HCT116 (cell line): ENCODE data around the gene INPP1. TPM values are rescaled to one million over a fixed set of nuclear protein-coding genes. Genes with fewer than 3 reads are reported as not detected.

Experiments
- ATAC-seq: fragments of 200-7000 bp; cut with Tn5 transposase; 2 replicates; pipeline ENCODE4 v1.9.1; 2020; ENCODE audit warnings: mild to moderate bottlenecking, moderate library complexity
- BruUV-seq: library from RNA; stranded (reverse); fragments of 400-500 nt; replicated peaks from 2 replicates; lab custom pipeline; 2021; lab: Mats Ljungman, UMichigan
- CTCF ChIA-PET: fragments of 300-600 bp; sonication (Branson Sonifier 250); formaldehyde crosslinking; loops from one replicate; lab custom pipeline; 2021; ENCODE audit warnings: antibody characterized with exemption; lab: Charles Lee
- POLR2A ChIA-PET: fragments of 300-600, 350-600 bp; sonication (Branson Sonifier 250); formaldehyde crosslinking; loops from one replicate; lab custom pipeline; 2021; ENCODE audit warnings: antibody characterized with exemption; lab: Charles Lee
- RAD21 ChIA-PET, 2 experiments: fragments of 300-600 bp; sonication (Branson Sonifier 250); formaldehyde crosslinking; loops; one replicate each; lab custom pipeline; 2023; ENCODE audit warnings: low total read pairs in 2 of 2; ENCODE audit not compliant: uncharacterized antibody in 2 of 2, unreplicated experiment in 2 of 2, low non-redundant PET in 1 of 2; lab: Charles Lee
- DNase-seq: peaks from one replicate; pipeline ENCODE4 v3.0.0-alpha.2; 2010; ENCODE audit warnings: low read depth, low spot score
- H2AFZ ChIP-seq: fragments of 200-600 bp; shearing (Covaris generic), sonication (generic); 2 replicates; pipeline ENCODE4 v1.6.1; 2017; ENCODE audit warnings: low read depth, mixed run types, mixed read lengths, antibody characterized with exemption, low read length; ENCODE audit not compliant: poor library complexity, severe bottlenecking
- H3K27ac ChIP-seq: 2 replicates; pipeline ENCODE4 v1.5.1; 2012; ENCODE audit warnings: low read depth, low read length
- H3K27me3 ChIP-seq: fragments of 200-600 bp; sonication (generic); 2 replicates; pipeline ENCODE4 v1.6.1; 2016; ENCODE audit warnings: mixed run types, low read length, mixed read lengths; ENCODE audit not compliant: insufficient read depth
- H3K36me3 ChIP-seq, 2 experiments: fragments of 200-500 bp in 1 of 2; fragments of 200-600 bp in 1 of 2; sonication (Bioruptor generic) in 1 of 2; sonication (generic) in 1 of 2; 2 replicates each; pipeline versions ENCODE4 v1.5.1 to v1.6.1; 2014 to 2016; ENCODE audit warnings: low read length in 2 of 2, inconsistent platforms in 1 of 2, mixed read lengths in 1 of 2, mixed run types in 1 of 2; ENCODE audit not compliant: insufficient read depth in 2 of 2, control insufficient read depth in 1 of 2
- H3K4me1 ChIP-seq, 2 experiments: fragments of 200-600 bp in 1 of 2; sonication (generic) in 1 of 2; 2 replicates each; pipeline versions ENCODE4 v1.5.1 to v1.6.1; 2012 to 2017; ENCODE audit warnings: low read length in 2 of 2, inconsistent platforms in 1 of 2, mild to moderate bottlenecking in 1 of 2, mixed read lengths in 1 of 2, mixed run types in 1 of 2, moderate library complexity in 1 of 2; ENCODE audit not compliant: insufficient read depth in 2 of 2, control insufficient read depth in 1 of 2
- H3K4me2 ChIP-seq: fragments of 200-600 bp; sonication (generic); 2 replicates; pipeline ENCODE4 v1.6.1; 2017; ENCODE audit warnings: mixed run types, low read length, mixed read lengths
- H3K4me3 ChIP-seq, 2 experiments: fragments of 200-600 bp in 1 of 2; sonication (generic) in 1 of 2; replicated peaks in 1 of 2; 2 replicates each; pipeline ENCODE4 v1.5.1; 2011 to 2016; ENCODE audit warnings: low read length in 2 of 2, control low read depth in 1 of 2, low read depth in 1 of 2, mild to moderate bottlenecking in 1 of 2, mixed read lengths in 1 of 2, mixed run types in 1 of 2
- H3K79me2 ChIP-seq: fragments of 200-600 bp; sonication (generic); 2 replicates; pipeline ENCODE4 v1.6.1; 2017; ENCODE audit warnings: mild to moderate bottlenecking, mixed run types, low read length, moderate library complexity, mixed read lengths; ENCODE audit not compliant: insufficient read depth
- H3K9ac ChIP-seq: fragments of 200-600 bp; sonication (generic); 2 replicates; pipeline ENCODE4 v1.6.1; 2016; ENCODE audit warnings: low read length, mixed read lengths
- H3K9me2 ChIP-seq: fragments of 200-600 bp; sonication (generic), shearing (Covaris generic); 2 replicates; pipeline ENCODE4 v1.6.1; 2017; ENCODE audit warnings: mixed run types, mild to moderate bottlenecking, moderate library complexity; ENCODE audit not compliant: insufficient read depth
- H3K9me3 ChIP-seq, 2 experiments: fragments of 200-500 bp in 1 of 2; fragments of 200-600 bp in 1 of 2; sonication (Bioruptor generic) in 1 of 2; sonication (generic) in 1 of 2; 2 replicates each; pipeline ENCODE4 v1.6.1; 2014 to 2017; ENCODE audit warnings: low read length in 2 of 2, mixed read lengths in 2 of 2, inconsistent platforms in 1 of 2, low read depth in 1 of 2, mild to moderate bottlenecking in 1 of 2, mixed run types in 1 of 2, moderate library complexity in 1 of 2; ENCODE audit not compliant: control insufficient read depth in 1 of 2, insufficient read depth in 1 of 2
- H4K20me1 ChIP-seq: fragments of 200-600 bp; sonication (generic), shearing (Covaris generic); 2 replicates; pipeline ENCODE4 v1.6.1; 2017; ENCODE audit warnings: mixed run types, mild to moderate bottlenecking, moderate library complexity; ENCODE audit not compliant: insufficient read depth
- CBX3 ChIP-seq: IDR thresholded peaks from 2 replicates; pipeline ENCODE4 v1.6.1; 2012; ENCODE audit warnings: low read depth
- CTCF ChIP-seq, 3 experiments: fragments of 200-600 bp in 1 of 3; sonication (generic) in 1 of 3; IDR thresholded peaks in 2 of 3; conservative IDR thresholded peaks in 1 of 3; 2 replicates each; pipeline ENCODE4 v1.5.1; 2012 to 2017; ENCODE audit warnings: low read depth in 2 of 3, low read length in 2 of 3, antibody characterized with exemption in 1 of 3, borderline replicate concordance in 1 of 3, control low read depth in 1 of 3, mild to moderate bottlenecking in 1 of 3, mixed read lengths in 1 of 3, mixed run types in 1 of 3, moderate library complexity in 1 of 3; ENCODE audit not compliant: insufficient read depth in 1 of 3
- EGR1 ChIP-seq: IDR thresholded peaks from 2 replicates; pipeline ENCODE4 v1.6.1; 2012; ENCODE audit warnings: low read depth
- EZH2phosphoT487 ChIP-seq: fragments of 200-600 bp; IDR thresholded peaks from 2 replicates; pipeline ENCODE4 v1.6.1; 2018; ENCODE audit warnings: antibody characterized with exemption, borderline replicate concordance
- FOSL1 ChIP-seq: IDR thresholded peaks from 2 replicates; pipeline ENCODE4 v1.6.1; 2012; ENCODE audit warnings: low read depth
- SIN3A ChIP-seq: IDR thresholded peaks from 2 replicates; pipeline ENCODE4 v1.6.1; 2012; ENCODE audit warnings: low read depth
- TCF7L2 ChIP-seq: IDR thresholded peaks from 2 replicates; pipeline ENCODE4 v1.7.0; 2011; ENCODE audit warnings: borderline replicate concordance, inconsistent platforms; ENCODE audit not compliant: insufficient read depth, insufficient read length; ENCODE audit errors: extremely low read depth
- ZFX ChIP-seq: fragments of 450-650 bp; IDR thresholded peaks from 2 replicates; pipeline ENCODE4 v1.6.1; 2017
- ZNF274 ChIP-seq: fragments of 200-500 bp; sonication (Bioruptor generic); IDR thresholded peaks from 2 replicates; pipeline ENCODE4 v1.6.1; 2014; ENCODE audit warnings: mild to moderate bottlenecking, low read depth, low read length, inconsistent platforms
- intact Hi-C: fragments of 100-400 bp; cut with micrococcal nuclease; formaldehyde crosslinking; loops from 2 replicates; pipeline ENCODE4 v1.10.0; 2022
- total RNA-seq: library from RNA; stranded (reverse); gene quantifications from one replicate; pipeline ENCODE4 v1.2.1, GENCODE V29; 2021; ENCODE audit not compliant: unreplicated experiment

The INPP1 gene
- total RNA-seq, 1 experiment from 2014 or later: 19.6 TPM

DNA sequence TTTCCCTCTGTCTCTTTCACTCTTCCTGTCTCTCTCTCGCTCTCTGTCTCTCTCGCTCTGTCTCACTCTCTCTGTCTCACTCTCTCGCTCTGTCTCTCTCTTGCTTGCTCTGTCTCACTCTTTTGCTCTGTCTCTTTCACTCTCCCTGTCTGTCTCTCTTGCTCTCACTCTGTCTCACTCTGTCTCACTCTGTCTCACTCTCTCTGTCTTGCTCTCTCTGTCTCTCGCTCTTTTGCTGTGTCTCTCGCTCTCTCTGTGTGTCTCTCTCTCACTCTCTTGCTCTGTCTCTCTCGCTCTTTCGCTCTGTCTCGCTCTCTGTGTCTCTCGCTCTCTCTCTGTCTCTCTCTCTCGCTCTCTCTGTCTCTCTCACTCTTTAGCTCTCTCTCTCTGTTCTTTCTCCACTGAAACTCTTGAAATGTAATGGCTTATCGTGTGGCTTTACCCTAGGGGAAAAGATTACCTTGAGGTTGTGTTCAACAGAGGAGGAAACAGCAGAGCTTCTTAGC, 22.9 kb downstream of the INPP1 start:
- Histone ChIP-seq H3K79me2 (no peaks in the 10 kb centered on the region), H3K4me1 (no peaks in the 10 kb centered on the region), H3K9ac (no peak overlapping the region), H2AFZ (no peak overlapping the region), H3K9me3 (no peaks in the 10 kb centered on the region), H4K20me1 (no peaks in the 10 kb centered on the region), H3K9me2 (no peaks in the 10 kb centered on the region), H3K36me3 (0 out of 4 replicates have a peak, but pooled peaks cover 0 to 4% of the 10 kb centered on the region in 2 experiments), H3K4me2 (no peak overlapping the region), H3K27me3 (no peaks in the 10 kb centered on the region), H3K27ac (no peak overlapping the region), H3K4me3 (no peak overlapping the region)
- TF ChIP-seq TCF7L2: no peak
- no peak for TF ChIP-seq ZFX
- no peak for TF ChIP-seq CTCF (IDR thresholded peaks at IDR 0.05 in 2 of 3, conservative IDR thresholded peaks at IDR 0.05 in 1 of 3; ENCODE audit: borderline replicate concordance in 1 of 3, insufficient read depth in 1 of 3, low read depth in 2 of 3, low read length in 2 of 3)
- no peak for TF ChIP-seq EGR1
- TF ChIP-seq SIN3A: no peak
- no peak for TF ChIP-seq EZH2phosphoT487
- TF ChIP-seq FOSL1: no peak
- no peak for ATAC-seq
- no TSS peak for BruUV-seq
- ChIA-PET CTCF (no interaction called here), POLR2A (no interaction called here), RAD21 (no interaction called here)
- intact Hi-C loops: no loop called here
- DNase-seq: no peak

- Histone ChIP-seq H3K9me2 (no peaks in the 10 kb centered on the region), H3K79me2 (no peaks in the 10 kb centered on the region), H3K9ac (no peak overlapping the region), H3K4me2 (no peak overlapping the region), H4K20me1 (no peaks in the 10 kb centered on the region), H3K27me3 (no peaks in the 10 kb centered on the region), H3K4me1 (no peaks in the 10 kb centered on the region), H3K27ac (no peak overlapping the region), H3K36me3 (0 out of 4 replicates have a peak, but pooled peaks cover 0 to 4% of the 10 kb centered on the region in 2 experiments), H3K9me3 (no peaks in the 10 kb centered on the region), H3K4me3 (no peak overlapping the region), H2AFZ (no peak overlapping the region)
- RAD21 ChIA-PET: no interaction called here
- no TSS peak for BruUV-seq
- CTCF ChIA-PET: interaction anchor here (1.0 to 1.2 kb wide), 2 partner anchors 38 to 706 kb away, joined by 3 read pairs; no protein-coding TSS in a partner anchor
- POLR2A ChIA-PET: no interaction called here
- TF ChIP-seq CBX3 (no peak), ZNF274 (no peak)
- intact Hi-C loops: no loop called here
- ATAC-seq (no peak), DNase-seq (no peak)
Observed at GRCh38 chr2:190367091-190367490, 23.7 kb downstream of the INPP1 start.
